CD4-positive, alpha-beta T cell treated with Interleukin-12 subunit alpha and Interleukin-12 subunit beta, for 1 hour (primary cell): Measurements from ENCODE around the gene POLR3GL.
A peak's percentile ranks its signal among the peaks of the same experiment; 100 is the strongest.

Source experiments
- DNase-seq: peaks from one replicate; pipeline ENCODE4 v3.0.0-alpha.2; 2020

The POLR3GL gene

GRCh38 chr1:145977486-145978470 is 13.3 kb downstream of the POLR3GL start:
- DNase-seq, result peak; percentile 87

DNA sequence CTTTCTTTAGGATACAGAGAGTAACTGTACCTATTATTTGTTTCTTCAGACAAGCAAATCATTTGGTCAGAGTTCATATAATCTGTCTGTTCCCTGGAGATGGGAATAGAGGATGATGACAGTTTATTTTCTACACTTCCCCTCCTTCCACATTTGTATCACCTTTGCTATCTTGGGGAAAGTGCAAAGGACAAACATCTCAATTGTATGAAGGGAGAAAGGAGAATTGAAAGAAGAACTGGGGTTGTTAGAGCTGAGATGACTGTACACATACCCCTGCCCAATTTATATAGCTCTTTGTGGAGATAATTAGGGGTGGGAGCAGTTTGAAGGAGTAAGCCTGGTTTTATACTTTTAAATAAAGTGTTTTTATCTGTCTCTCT is 14.0 kb downstream of the POLR3GL start:
- DNase-seq, result no peak

- peak; percentile 93 for DNase-seq
Observed at GRCh38 chr1:145978854-145979745, 14.6 kb downstream of the POLR3GL start.

GRCh38 chr1:145979746-145980456 is 15.4 kb downstream of the POLR3GL start:
- DNase-seq, result peak; percentile 67

DNA sequence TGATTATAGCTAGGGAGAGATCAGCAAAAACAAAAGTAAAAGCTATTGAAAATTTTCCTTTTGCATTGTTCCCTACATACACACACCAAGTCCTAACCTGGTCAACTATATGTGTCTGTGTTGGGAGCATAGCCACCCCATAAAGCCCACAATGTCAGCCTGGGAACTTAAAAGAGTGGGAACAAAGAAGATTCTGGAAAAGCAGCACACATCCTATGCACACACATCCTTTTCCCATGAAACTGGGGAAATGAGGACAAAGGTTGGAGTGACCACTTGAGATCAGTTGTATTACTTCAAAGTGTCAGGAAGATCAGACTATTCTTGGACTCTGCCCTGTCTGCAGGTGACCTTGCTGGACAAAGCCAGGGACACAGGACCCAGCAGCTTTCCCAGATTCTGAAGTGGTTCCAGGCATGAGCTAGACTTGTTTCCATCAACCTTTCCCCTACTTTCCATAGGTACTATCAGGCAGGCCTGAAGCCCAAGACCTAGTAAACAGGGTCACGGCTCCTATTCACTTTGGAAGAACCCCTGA is 16.0 kb downstream of the POLR3GL start:
- no peak for DNase-seq

GRCh38 chr1:145982010-145982723 is 17.7 kb downstream of the POLR3GL start:
- no peak for DNase-seq

DNA sequence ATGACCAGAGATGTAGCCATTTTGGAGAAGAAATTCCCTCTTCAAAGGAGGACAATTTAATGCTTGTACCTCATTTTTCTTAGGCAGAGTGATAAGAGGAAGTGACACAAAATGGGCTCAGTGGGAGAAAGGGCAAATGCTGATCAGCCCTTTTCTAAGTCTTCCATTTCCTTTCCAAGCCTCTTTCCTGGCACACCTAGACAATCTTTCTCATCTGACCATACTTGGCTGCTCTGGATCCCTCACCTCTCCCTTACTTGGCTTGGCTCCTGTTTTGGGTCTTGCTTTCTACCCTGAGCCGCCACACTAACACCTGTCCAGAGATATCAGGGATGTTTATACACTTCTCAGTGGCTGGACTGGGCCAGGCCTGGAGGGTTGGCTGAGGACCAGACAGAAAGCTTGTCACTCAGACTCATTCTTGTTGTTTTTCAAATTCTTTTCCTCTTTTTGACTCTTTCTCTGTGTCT is 18.8 kb downstream of the POLR3GL start:
- no peak for DNase-seq

DNA sequence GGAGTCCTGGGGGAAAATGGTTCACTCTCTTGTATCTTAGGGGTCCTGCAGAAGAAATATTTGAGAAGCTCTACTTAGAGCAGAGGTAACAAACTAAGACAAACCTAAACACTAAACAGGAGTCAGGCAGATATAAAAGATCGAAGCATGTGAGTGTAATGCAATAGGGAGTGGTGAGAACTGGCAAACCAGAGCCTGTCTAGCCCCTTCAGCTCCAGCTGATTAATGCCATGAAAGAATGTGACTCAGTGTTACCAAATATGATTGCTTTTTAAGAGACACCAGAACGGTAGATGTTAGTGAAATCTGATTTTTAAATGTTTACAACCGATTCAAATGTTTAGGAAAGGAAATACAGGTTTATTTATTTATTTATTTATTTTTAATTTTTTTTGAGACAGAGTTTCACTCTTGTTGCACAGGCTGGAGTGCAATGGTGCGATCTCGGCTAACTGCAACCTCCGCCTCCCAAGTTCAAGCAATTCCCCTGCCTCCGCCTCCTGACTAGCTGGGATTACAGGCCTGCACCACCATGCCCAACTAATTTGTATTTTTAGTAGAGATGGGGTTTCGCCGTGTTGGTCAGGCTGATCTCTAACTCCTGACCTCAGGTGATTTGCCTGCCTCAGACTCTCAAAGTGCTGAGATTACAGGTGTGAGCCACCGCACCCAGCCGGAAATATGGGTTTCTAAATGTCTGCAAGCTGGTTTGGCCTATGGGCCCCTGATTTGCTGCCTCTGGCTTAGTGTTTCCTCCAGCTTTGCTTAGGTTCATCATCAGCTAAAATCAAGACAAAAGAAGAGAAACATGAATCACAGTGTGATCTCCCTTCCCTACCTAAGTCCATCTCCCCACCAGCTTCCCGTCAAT is 19.7 kb downstream of the POLR3GL start:
- peak; percentile 60 for DNase-seq

DNA sequence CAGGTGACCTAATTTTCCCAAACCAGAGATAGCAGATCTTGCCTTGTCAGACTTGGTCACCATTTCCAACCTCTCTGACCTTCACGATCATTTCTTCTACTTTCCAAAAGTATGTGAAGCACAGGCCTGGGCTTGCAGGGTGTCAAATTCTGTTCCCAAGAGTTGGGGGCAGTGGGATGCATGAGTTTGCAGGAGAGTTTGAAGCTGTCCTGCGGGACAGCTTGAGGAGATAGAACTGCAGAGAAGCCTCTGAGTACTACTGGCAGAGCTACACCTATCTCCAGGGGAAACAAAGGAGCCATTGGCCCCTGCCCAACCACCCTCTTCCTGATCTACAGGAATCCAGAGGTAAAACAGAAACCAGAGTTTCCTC is 20.6 kb downstream of the POLR3GL start:
- DNase-seq, result no peak

- no peak for DNase-seq
Observed at GRCh38 chr1:145985502-145986439, 21.3 kb downstream of the POLR3GL start.

DNA sequence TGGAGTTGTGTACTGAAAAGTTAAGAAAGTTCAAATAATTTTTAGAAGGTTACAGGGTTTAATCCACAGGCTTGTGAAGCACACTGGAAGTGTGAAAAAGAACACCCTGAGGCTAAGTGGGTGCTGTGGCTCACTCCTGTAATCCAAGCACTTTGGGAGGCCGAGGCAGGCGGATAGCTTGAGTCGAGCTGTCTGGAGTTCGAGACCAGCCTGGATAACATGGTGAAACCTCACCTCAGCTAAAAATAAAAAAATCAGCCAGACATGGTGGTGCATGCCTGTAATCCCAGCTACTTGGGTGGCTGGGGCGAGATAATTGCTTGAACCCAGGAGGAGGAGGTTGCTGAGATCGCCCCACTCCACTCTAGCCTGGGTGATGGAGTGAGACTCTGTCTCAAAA is 22.1 kb downstream of the POLR3GL start:
- no peak for DNase-seq

DNA sequence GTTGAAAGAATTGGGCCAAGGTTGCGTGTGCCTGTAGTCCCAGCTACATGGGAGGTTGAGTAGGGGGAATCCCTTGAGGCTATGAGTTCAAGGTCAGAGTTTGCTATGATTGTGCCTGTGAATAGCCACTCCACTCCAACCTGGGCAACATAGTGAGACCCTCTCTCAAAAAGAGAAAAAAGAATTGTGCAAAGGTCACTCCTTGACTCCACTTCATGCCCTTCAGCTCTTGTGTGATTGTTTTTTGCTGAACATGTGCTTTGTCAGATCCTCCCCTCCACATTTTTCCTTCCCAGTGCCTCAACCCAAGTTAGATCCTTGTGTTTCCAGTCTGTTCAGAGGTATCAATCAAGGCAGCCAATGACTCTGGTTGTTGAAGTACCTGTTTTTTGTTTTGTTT is 23.4 kb downstream of the POLR3GL start:
- DNase-seq, result no peak

- peak; percentile 42 for DNase-seq
Observed at GRCh38 chr1:145988773-145989172, 24.3 kb downstream of the POLR3GL start.

DNA sequence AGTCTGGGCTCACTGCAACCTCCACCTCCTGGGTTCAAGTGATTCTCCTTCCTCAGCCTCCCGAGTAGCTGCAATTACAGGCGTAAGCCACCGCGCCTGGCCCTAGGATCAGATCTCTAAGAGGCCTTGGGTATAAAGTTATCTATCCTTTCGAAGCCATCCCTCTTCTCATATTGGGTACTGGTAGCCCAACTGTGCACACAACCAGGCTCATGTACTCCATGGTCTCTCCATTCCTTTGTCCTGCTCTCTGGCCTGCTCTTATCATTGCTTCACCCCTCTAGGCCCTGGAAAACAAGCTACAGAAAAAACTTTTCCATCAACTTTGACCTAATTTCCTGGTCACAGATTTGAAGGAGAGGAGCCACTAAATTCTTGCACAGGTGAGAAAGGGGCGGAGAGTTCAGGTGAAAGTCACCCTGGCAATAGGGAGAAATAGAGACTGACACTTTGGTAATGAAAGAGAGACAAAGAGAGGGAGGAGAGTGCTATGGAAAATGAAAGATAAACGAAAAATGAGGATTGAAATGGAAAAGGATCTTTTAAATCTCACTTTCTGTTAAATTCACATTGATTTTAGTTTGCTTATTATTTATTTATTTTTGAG is 25.9 kb downstream of the POLR3GL start:
- DNase-seq, result peak; percentile 47

GRCh38 chr1:145991735-145992412 is 27.4 kb downstream of the POLR3GL start:
- peak; percentile 46 for DNase-seq

DNA sequence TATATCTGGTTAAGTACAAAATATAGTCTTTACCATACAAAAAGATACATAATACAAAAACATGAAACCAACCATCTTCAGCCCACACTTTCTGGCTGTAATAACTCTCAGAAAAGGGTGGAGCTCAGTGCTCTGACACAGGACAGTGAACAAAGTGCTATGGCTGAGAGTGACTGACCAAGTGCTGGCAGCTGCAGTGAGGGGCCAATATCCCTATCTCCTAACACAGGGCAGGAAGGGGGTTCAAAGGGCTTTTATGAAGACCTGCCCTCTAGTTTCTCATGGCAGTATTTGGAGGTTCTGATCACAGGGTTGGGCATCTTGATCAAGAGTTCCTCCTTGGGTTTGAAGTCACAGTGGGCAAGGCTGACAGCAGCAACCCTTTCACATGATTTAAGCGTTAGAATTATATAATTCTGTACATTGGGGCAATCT is 28.0 kb downstream of the POLR3GL start:
- no peak for DNase-seq

GRCh38 chr1:145992958-145993617 is 28.6 kb downstream of the POLR3GL start:
- DNase-seq, result no peak
